GM21576 (cell line): ENCODE data around the gene ADGRB2.

ENCODE experiments used
- ATAC-seq: cut with Tn5 transposase; IDR thresholded peaks from one replicate; pipeline ENCODE4 v1.9.1; 2021; ENCODE audit warnings: mild to moderate bottlenecking, moderate library complexity; ENCODE audit not compliant: unreplicated experiment

The ADGRB2 gene

GRCh38 chr1:31765516-31765915 lies 1.4 kb upstream of the ADGRB2 start:
- no peak for ATAC-seq

GRCh38 chr1:31765041-31765467 lies 914 bp upstream of the ADGRB2 start:
- no peak for ATAC-seq

GRCh38 chr1:31763671-31764311 lies 349 bp downstream of the ADGRB2 start:
- no peak for ATAC-seq

DNA sequence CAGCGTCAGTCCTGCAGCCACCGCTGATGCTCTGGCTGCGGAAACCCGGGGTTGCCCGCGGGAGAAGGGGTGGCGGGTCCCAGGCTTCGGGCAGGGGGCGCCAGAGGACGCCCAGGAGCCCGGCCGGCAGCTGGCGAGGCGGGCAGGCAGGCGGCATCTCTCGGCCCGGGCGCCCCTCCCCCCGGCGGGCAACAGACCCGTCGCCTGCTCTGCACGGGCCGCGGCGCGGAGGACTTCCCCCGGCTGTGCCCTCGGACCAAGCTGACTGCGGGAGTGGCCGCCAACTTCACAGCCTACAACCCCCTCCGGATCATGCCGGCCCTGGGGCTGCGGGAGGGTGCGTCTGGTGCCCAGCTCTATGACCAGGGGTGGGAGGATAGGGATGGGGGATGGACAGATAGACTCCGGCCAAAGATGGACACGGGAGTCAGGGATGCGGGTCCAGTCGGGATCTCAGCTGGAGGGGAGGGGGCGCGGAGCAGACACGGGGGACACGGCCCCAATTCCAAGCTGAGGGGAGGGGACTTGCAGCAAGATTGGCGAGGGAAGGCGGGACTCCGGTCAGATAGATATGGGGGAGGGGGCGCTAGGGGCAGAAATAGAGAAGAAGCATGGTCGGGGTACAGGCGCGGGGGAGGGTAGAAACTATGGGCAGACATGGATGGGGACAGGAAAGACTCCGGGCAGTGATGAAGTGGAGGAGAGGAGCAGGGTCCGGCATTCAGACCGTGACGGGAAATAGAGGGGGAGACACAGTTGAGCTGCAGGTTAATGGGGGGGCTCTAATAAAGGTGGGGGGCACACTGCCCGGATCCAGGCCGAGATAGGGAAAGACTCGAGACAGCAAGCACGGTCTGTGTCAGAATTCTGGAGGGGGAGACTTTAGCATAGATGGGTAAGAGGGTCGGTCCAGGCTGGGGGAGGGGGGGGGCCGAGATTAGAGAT lies 1.1 kb downstream of the ADGRB2 start:
- no peak for ATAC-seq

DNA sequence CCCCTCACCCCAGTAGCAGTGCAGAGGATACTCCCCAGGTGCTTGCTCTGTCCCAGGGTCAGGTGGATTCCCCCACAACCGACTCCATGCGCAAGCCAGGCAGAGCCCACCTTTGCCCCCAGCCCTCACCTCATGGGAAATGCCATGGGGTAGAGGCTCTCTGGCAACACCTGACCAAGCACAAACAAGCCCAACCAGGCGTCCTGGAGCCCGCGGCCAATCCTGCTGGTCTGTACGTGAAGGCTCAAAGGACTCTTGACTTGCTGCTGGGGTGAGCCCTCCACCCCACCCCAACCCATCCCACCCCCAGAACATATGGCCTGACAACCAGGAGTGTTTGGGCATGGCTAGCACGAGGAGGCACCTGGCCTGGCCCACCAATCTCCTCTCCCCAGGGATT lies 1.8 kb downstream of the ADGRB2 start:
- no peak for ATAC-seq

DNA sequence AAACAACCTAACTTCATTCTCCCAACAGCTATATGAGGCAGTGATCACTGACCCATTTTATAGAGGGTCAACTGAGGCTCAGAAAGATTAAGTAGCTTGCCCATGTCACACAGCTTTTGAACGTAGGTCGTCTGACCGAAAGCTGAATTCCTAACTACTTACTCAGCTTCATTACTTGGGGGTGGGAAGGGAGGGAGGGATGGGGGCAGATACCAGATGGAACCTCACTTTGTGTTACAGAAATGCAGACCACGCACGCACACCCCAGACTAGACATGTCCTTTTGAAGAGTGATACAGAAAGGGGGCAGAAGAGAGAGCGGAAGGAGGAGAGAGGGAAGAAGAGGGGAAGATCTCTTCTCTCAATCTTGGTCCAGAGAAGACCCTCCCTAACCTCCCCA lies 2.3 kb downstream of the ADGRB2 start:
- ATAC-seq, result no peak

- ATAC-seq, result no peak
Observed at GRCh38 chr1:31760471-31761470, 3.4 kb downstream of the ADGRB2 start.

GRCh38 chr1:31759298-31760023 lies 4.7 kb downstream of the ADGRB2 start:
- no peak for ATAC-seq

GRCh38 chr1:31758823-31759222 lies 5.3 kb downstream of the ADGRB2 start:
- ATAC-seq, result no peak

- no peak for ATAC-seq
Observed at GRCh38 chr1:31757989-31758388, 6.2 kb downstream of the ADGRB2 start.

DNA sequence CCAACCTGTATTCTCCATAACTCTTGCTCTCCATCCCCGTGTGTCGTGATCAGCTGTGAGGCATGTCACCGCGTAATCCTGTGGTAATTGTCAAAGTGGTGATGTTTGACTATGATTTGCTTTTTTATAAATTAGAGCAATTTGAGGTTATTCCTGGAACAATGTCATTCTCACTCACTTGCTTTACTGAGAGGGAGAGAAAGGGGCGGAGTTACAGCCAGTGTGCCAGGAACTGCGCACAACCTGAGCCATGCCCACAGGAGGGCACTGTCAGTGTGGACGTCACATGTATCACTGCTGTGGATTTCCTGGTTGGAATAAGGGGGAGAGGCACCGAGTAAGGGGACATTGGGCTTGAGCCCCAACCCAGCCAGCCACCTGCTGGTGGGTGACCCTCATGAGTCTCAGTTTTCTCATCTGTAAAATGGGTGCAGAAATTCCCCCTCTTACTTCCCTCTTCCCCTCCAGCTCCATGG lies 6.9 kb downstream of the ADGRB2 start:
- ATAC-seq, result no peak

GRCh38 chr1:31756578-31756977 lies 7.6 kb downstream of the ADGRB2 start:
- ATAC-seq, result no peak

GRCh38 chr1:31755850-31756492 lies 8.2 kb downstream of the ADGRB2 start:
- no peak for ATAC-seq

DNA sequence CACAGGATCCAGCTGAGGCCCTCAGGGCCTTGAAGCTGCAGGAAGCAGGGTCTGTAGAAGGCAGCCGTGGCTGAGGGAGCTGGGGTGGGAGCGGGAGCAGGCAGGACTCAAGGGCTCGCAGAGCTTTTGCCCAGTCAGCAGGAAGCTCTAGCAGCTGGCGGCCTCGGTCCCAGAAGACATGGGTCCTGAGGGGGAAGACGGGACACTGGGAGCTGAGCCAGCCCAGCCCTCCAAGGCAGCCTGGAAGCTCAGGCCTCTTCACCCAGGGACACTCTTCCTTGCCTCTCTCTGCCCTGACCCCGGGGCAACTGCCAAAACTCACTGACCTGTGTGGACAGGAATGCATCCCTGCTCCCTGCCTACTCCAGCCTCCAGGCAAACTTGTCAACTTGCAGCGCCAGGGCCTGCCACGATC lies 8.9 kb downstream of the ADGRB2 start:
- ATAC-seq, result no peak

DNA sequence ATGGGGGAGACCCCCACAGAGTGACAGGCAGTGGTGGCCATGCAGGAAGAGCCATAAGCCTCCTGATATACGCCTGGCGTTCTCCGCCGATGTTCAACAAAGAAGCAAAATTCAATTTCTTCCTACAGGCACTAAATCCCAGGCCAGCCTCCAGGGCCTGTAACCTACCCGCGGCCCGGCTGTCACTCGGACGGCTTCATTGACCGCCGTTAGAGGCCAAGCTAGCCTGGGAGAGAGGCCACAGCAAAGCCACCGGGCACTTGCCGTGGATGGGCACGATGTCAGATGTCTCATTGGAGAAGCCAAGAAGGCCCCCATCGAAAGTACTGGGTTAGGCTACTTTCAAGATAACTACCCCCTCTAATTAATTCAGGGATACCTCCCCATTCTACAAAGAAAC lies 9.7 kb downstream of the ADGRB2 start:
- ATAC-seq, result no peak

- ATAC-seq, result no peak
Observed at GRCh38 chr1:31753707-31754349, 10.3 kb downstream of the ADGRB2 start.

DNA sequence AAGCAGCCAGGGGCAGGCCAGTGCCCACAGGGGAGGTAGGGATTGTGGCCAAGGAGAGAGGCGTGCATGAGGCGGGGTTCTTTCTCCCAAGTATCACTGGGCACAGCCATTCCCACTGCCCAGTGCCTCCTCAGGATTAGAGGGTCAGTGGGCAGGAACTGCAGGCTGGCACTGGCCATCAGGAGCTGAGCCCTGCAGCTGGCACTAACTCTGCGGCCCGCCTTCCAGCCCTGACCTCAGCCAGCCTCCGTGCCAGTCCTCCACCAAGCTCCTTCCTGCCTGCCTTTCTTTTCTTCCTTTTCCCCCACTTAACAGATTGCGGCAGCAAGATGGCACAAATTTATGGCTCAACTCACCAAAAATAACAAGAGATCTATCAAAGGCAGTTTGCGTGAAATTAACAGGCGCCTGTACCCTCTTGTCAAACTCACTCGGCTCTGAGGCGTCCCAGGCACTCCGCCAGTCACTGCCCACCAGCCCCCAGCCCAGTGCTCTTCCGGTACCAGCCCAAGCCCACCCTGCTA lies 11.1 kb downstream of the ADGRB2 start:
- no peak for ATAC-seq

DNA sequence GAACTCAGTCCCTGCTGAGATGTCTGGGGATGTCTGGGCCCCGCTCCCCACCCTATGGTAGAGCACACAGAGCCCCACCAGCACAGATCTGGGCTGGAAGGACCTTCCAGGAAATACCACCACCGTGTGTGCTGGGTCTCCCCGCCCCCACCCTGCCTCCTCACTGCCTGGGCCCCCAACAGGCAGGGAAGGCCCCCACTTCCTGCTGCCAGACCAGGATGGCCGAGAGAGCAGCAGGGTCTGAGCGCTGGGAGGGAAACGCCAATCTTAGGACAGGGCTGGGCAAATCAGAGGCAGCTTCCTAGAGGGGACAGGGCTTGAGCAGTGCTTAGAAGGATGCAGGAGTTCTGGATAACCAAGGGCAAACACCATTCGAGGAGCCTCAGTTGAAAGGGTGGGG lies 11.9 kb downstream of the ADGRB2 start:
- ATAC-seq, result no peak

GRCh38 chr1:31751822-31752241 lies 12.3 kb downstream of the ADGRB2 start:
- no peak for ATAC-seq
